Lower leg skin (tissue), 4 donors: ENCODE data around the gene LSM4. TPM values are rescaled to one million over a fixed set of nuclear protein-coding genes. Genes with fewer than 3 reads are reported as not detected.

Source experiments
- DNase-seq, 2 donors: peaks; one replicate each; pipeline ENCODE4 v3.0.0-alpha.2; 2019; ENCODE audit warnings: low spot score in 2 of 2
- H3K4me3 ChIP-seq: fragments of 200-600 bp; sonication (generic); 2 replicates; pipeline ENCODE4 v1.5.1; 2017; ENCODE audit warnings: mild to moderate bottlenecking, low read depth; ENCODE audit not compliant: poor library complexity, severe bottlenecking
- POLR2A ChIP-seq, 2 donors: fragments of 450-650 bp; IDR thresholded peaks; one replicate each; pipeline ENCODE4 v1.6.1; 2016 to 2017; ENCODE audit warnings: antibody characterized with exemption in 2 of 2, mild to moderate bottlenecking in 1 of 2, moderate library complexity in 1 of 2
- WGBS, 2 donors: methylation state at CpG; one replicate each; pipeline ENCODE4 v1.1.5; 2018; 5-methylcytosine and 5-hydroxymethylcytosine counted together
- intact Hi-C: fragments of 100-400 bp; cut with DNase I; formaldehyde crosslinking; loops from one replicate; pipeline ENCODE4 v1.15.0; 2023; ENCODE audit warnings: low total_unique reads
- total RNA-seq, 4 donors: library from RNA; depleted of rRNA; stranded (reverse); fragments of >200 nt; gene quantifications; one replicate each; pipeline ENCODE4 v1.1.0, GENCODE V29; 2016
- TF ChIP-seq, protein P1 (sequence below), 3 donors: fragments of 450-650 bp; IDR thresholded peaks; one replicate each; pipeline ENCODE4 v1.5.1; 2016; ENCODE audit warnings: antibody characterized with exemption in 3 of 3, mild to moderate bottlenecking in 3 of 3, moderate library complexity in 2 of 3

The LSM4 gene
- total RNA-seq, 4 donors from 2014 or later: 59.7 to 149 (median 105) TPM

DNA sequence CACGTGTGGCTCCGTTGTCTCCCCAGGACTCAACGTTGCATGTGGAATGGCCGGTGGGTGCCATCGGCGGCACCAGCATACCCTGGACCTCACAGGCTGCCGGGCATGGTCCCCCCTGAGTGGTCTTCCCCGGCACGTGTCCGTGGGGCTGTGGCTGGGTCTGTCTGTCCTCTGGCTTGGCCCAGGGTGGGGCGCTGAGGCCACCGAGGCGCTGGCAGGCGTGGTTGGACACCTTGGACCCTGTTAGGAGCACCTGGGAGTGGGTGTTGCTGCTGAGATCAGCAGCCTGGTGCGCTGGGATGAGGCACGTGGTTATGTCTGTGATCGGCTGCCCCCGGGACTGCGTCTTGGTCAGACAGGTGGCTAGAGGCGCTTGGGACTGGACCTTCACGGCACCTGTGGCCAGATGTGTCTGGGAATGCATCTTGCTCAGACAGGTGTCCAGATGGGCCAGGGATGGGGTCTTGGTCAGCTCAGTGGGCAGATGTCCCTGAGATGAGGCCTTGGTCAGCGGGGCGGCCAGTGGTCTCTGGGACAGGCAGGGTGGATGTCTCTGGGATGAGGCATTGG lies 57.8 kb downstream of the LSM4 start:
- WGBS, 2 donors: 93 to 98% methylated on average over 12 to 20 of the region's 23 CpGs
- intact Hi-C loops: no loop called here
- no peak for TF ChIP-seq POLR2A (IDR thresholded peaks at IDR 0.05)
- TF ChIP-seq, protein P1, sequence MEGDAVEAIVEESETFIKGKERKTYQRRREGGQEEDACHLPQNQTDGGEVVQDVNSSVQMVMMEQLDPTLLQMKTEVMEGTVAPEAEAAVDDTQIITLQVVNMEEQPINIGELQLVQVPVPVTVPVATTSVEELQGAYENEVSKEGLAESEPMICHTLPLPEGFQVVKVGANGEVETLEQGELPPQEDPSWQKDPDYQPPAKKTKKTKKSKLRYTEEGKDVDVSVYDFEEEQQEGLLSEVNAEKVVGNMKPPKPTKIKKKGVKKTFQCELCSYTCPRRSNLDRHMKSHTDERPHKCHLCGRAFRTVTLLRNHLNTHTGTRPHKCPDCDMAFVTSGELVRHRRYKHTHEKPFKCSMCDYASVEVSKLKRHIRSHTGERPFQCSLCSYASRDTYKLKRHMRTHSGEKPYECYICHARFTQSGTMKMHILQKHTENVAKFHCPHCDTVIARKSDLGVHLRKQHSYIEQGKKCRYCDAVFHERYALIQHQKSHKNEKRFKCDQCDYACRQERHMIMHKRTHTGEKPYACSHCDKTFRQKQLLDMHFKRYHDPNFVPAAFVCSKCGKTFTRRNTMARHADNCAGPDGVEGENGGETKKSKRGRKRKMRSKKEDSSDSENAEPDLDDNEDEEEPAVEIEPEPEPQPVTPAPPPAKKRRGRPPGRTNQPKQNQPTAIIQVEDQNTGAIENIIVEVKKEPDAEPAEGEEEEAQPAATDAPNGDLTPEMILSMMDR (IDR thresholded peaks at IDR 0.05): no peak
- H3K4me3 ChIP-seq: no peak overlapping the region
- no peak for DNase-seq

DNA sequence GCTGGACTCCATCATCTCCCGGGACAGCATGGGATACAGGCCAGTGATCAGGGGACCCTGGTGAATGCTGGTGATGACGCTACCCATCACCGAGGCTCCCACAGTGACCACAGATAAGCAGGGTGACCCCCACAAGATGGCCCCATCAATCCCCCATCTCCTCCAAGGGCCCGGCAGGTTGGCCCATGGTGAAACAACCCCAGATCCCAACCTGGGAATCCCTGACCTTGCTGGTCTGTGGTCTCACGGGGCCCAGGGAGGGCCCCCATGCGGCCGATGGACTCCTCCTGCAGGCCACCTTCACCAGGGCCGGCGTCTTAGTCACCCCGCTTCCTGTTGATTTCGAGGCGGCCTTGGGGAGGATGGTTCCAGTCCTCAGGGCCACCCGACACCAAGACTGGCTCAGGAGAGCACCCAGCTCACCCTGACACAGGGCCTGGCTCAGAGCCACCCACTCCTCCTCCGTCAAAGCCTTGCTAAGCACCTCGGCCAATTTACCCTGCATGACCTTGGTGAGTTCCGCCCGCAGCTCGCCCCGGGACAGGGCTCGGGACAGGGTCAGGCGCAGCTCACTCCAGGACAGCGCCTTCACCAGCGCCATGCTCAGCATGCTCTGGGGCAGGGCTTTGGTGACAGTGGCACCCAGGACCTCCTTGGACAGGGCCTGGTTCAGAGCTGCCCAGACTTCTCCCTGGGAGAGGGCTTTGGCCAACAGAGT lies 58.6 kb downstream of the LSM4 start:
- DNase-seq: no peak

DNA sequence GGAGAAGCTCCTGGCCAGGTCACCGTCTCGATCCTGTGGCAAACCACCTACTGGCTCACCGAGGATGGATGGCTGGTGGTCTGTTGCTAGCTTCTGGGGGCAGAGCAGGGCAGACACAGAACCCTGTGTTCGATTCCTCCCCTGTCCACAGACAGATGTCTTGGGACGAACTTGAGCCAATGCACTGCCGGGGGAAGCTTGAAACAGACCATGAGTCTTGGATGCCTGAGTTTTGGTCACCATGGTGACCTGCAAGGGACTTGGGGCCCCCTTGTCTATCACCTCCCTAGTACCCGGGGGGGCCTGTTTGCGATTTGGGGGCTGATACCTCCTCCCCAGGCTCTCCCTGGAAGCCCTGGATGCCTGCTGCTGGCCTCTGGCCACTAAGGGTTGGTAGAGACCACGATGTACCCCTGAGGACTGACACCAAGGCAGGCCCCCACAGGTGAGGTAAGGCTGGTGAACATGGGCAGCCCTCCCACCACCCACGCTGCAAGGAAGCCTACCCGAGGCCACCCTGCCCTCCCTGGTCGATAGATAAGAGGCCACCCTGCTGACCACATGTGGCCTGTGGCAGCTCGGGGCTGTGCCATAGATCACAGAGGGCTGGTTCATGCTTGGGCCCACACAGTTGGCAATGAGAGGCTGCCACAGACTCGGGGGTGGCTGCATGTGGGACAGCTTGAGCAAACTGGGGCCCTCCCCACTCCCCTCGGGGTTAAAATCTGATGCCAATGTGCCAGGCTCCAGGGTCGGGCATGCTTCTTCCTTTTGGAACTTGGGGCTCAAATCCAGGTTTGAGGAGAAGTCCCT lies 59.3 kb downstream of the LSM4 start:
- intact Hi-C loops: no loop called here
- TF ChIP-seq POLR2A (IDR thresholded peaks at IDR 0.05): no peak
- TF ChIP-seq, protein P1 (IDR thresholded peaks at IDR 0.05): no peak
- WGBS, 2 donors: 78 to 87% methylated on average over 11 to 14 of the region's 16 CpGs
- no peak for DNase-seq
- H3K4me3 ChIP-seq: no peak overlapping the region

More for the DNA sequence above, 58.6 kb downstream of the LSM4 start:
- H3K4me3 ChIP-seq: no peak overlapping the region
- intact Hi-C loops: no loop called here
- 92 to 94% methylated on average over 7 to 23 of the region's 23 CpGs for WGBS, 2 donors
- TF ChIP-seq POLR2A (IDR thresholded peaks at IDR 0.05): no peak
- TF ChIP-seq, protein P1 (IDR thresholded peaks at IDR 0.05): no peak

DNA sequence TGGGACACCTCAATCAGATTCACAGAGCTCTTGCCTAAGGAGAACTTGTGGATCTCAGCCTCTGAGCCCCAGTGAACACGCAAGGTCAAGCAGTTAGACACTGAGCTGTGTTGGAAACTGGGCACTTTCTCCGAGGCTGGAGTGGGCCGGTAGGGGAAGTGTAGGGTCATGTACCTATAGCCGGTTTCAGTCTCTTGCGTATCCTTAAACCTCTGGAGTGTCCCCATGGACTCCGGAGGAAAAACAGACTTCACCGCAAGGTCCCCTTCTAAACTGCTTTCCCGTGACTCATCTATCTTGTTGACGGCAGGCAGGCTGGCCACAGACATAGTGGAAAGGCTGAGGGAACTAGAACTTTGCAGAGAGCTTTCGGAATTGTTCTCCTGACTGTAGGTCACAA lies 60.0 kb downstream of the LSM4 start:
- 91 to 93% methylated on average over 10 of the region's 10 CpGs for WGBS, 2 donors
- no peak overlapping the region for H3K4me3 ChIP-seq
- no peak for DNase-seq
- no peak for TF ChIP-seq POLR2A (IDR thresholded peaks at IDR 0.05)
- TF ChIP-seq, protein P1 (IDR thresholded peaks at IDR 0.05): no peak
- intact Hi-C loops: no loop called here

DNA sequence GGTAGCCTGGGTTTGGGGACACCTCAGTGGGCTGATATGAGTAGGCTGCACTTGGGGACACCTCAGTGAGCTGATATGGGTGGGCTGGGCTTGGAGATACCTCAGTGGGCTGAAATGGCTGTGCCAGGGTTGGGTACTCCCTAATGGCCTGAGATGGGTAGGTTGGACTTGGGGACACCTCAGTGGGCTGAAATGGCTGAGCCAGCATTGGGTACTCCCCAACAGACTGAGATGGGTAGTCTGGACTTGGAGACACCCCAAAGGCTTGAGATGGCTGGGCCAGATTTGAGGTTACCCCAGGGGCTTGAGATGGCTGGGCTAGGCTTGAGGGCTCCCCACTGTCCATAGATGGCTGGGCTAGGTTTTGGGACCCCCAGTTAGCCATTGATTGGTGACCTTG lies 60.7 kb downstream of the LSM4 start:
- no peak overlapping the region for H3K4me3 ChIP-seq
- no peak for TF ChIP-seq POLR2A (IDR thresholded peaks at IDR 0.05)
- TF ChIP-seq, protein P1 (IDR thresholded peaks at IDR 0.05): no peak
- intact Hi-C loops: no loop called here
- no peak for DNase-seq
